Astrocyte (in vitro differentiated cells and primary cell): Measurements from ENCODE around the gene CFAP97. TPM values are rescaled to one million over a fixed set of nuclear protein-coding genes. Genes with fewer than 3 reads are reported as not detected.

ENCODE experiments used
- DNase-seq: peaks from one replicate; pipeline ENCODE4 v3.0.0-alpha.2; 2010; ENCODE audit warnings: low read depth
- FAIRE-seq: peaks from 2 replicates; lab custom pipeline; 2011; peaks lifted over from hg19 to GRCh38; lab: Jason Lieb, UNC
- H2AFZ ChIP-seq: 2 replicates; pipeline ENCODE4 v1.6.0; 2012; ENCODE audit warnings: low read depth, low read length, inconsistent platforms
- H3K27ac ChIP-seq: 2 replicates; pipeline ENCODE4 v1.5.1; 2011; ENCODE audit warnings: low read depth, low read length, inconsistent platforms
- H3K27me3 ChIP-seq: 2 replicates; pipeline ENCODE4 v1.6.0; 2011; ENCODE audit warnings: low read length, inconsistent platforms; ENCODE audit not compliant: insufficient read depth
- H3K36me3 ChIP-seq: 2 replicates; pipeline ENCODE4 v1.5.1; 2011; ENCODE audit warnings: low read length, inconsistent platforms; ENCODE audit not compliant: insufficient read depth
- H3K4me1 ChIP-seq: 2 replicates; pipeline ENCODE4 v1.5.1; 2011; ENCODE audit warnings: low read length, inconsistent platforms; ENCODE audit not compliant: insufficient read depth
- H3K4me2 ChIP-seq: 2 replicates; pipeline ENCODE4 v1.6.0; 2012; ENCODE audit warnings: low read length, inconsistent platforms
- H3K4me3 ChIP-seq: 2 replicates; pipeline ENCODE4 v1.5.1; 2011; ENCODE audit warnings: low read depth, mild to moderate bottlenecking, low read length, inconsistent platforms; ENCODE audit not compliant: insufficient read depth
- H3K79me2 ChIP-seq: 2 replicates; pipeline ENCODE4 v1.6.0; 2012; ENCODE audit warnings: mild to moderate bottlenecking, low read length, inconsistent platforms; ENCODE audit not compliant: insufficient read depth
- H3K9ac ChIP-seq: 2 replicates; pipeline ENCODE4 v1.6.0; 2012; ENCODE audit warnings: mild to moderate bottlenecking, low read length, inconsistent platforms
- H3K9me3 ChIP-seq: 2 replicates; pipeline ENCODE4 v1.5.1; 2012; ENCODE audit warnings: low read depth, mild to moderate bottlenecking, low read length, inconsistent platforms; ENCODE audit not compliant: insufficient read depth
- H4K20me1 ChIP-seq: 2 replicates; pipeline ENCODE4 v1.6.0; 2012; ENCODE audit warnings: low read length, inconsistent platforms; ENCODE audit not compliant: insufficient read depth
- H3K27ac Mint-ChIP-seq: one replicate; pipeline ENCODE4 v1.8.0; 2021; ENCODE audit warnings: mild to moderate bottlenecking, mixed read lengths; ENCODE audit not compliant: unreplicated experiment
- H3K27me3 Mint-ChIP-seq: one replicate; pipeline ENCODE4 v1.8.0; 2021; ENCODE audit warnings: low read depth, mixed read lengths; ENCODE audit not compliant: unreplicated experiment
- H3K36me3 Mint-ChIP-seq: one replicate; pipeline ENCODE4 v1.8.0; 2021; ENCODE audit warnings: low read depth, mixed read lengths; ENCODE audit not compliant: unreplicated experiment
- H3K4me1 Mint-ChIP-seq: one replicate; pipeline ENCODE4 v1.8.0; 2021; ENCODE audit warnings: low read depth, mixed read lengths; ENCODE audit not compliant: unreplicated experiment
- H3K4me3 Mint-ChIP-seq: one replicate; pipeline ENCODE4 v1.8.0; 2021; ENCODE audit warnings: mild to moderate bottlenecking, moderate library complexity, mixed read lengths; ENCODE audit not compliant: unreplicated experiment
- H3K9me3 Mint-ChIP-seq: one replicate; pipeline ENCODE4 v1.8.0; 2021; ENCODE audit warnings: mild to moderate bottlenecking, mixed read lengths; ENCODE audit not compliant: unreplicated experiment
- CTCF ChIP-seq: IDR thresholded peaks from 2 replicates; pipeline ENCODE4 v1.5.1; 2011; ENCODE audit warnings: low read depth, mild to moderate bottlenecking, inconsistent platforms, low read length, moderate library complexity; ENCODE audit not compliant: insufficient read depth
- EZH2 ChIP-seq: IDR thresholded peaks from 2 replicates; pipeline ENCODE4 v1.6.1; 2012; ENCODE audit warnings: mild to moderate bottlenecking, low read length, inconsistent platforms; ENCODE audit not compliant: insufficient read depth
- total RNA-seq: library from RNA; stranded (reverse); gene quantifications from 2 replicates; pipeline ENCODE4 v1.2.1, GENCODE V29; 2021

Gene CFAP97
- total RNA-seq, 1 donor from 2014 or later = 22.7 TPM

GRCh38 chr4:185171373-185172071, 32.3 kb downstream of the CFAP97 start:
- Mint-ChIP-seq H3K36me3 (peaks cover 15% of the 10 kb centered on the region), H3K27me3 (peaks cover 2% of the 10 kb centered on the region), H3K4me3 (no peak overlapping the region), H3K9me3 (no peaks in the 10 kb centered on the region), H3K4me1 (peaks cover 3% of the 10 kb centered on the region), H3K27ac (no peak overlapping the region)
- Histone ChIP-seq H3K79me2 (no peaks in the 10 kb centered on the region), H3K4me2 (no peak overlapping the region), H3K9ac (no peak overlapping the region), H3K36me3 (peaks cover 2% of the 10 kb centered on the region), H4K20me1 (peaks cover 8% of the 10 kb centered on the region), H3K27ac (no peak overlapping the region), H3K4me3 (no peak overlapping the region), H3K9me3 (no peaks in the 10 kb centered on the region), H3K4me1 (no peaks in the 10 kb centered on the region), H2AFZ (no peak overlapping the region), H3K27me3 (no peaks in the 10 kb centered on the region)
- DNase-seq (no peak), FAIRE-seq (no peak)
- TF ChIP-seq EZH2 = no peak
- TF ChIP-seq CTCF = no peak

DNA sequence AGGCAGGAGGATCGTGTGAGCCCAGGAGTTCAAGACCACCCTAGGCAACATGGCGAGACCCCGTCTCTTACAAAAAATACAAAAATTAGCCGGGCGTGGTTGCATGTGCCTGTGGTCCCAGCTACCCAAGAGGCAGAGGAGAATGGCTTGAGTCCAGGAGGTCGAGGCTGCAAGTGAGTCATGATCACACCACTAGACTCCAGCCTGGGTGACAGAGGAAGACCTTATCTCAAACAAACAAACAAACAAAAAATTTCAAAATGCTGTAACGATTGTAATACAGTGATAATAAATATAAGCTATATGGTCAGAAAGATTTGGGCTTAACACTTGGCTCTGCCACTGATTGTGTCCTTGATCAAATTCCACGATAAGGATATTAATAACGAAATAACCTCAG, 36.6 kb downstream of the CFAP97 start:
- Histone ChIP-seq H3K4me2 (no peak overlapping the region), H4K20me1 (peaks cover 13% of the 10 kb centered on the region), H3K4me1 (peaks cover 7% of the 10 kb centered on the region), H3K9ac (no peak overlapping the region), H3K36me3 (peaks cover under 1% of the 10 kb centered on the region), H3K27ac (no peak overlapping the region), H3K9me3 (no peaks in the 10 kb centered on the region), H3K4me3 (no peak overlapping the region), H3K79me2 (no peaks in the 10 kb centered on the region), H3K27me3 (no peaks in the 10 kb centered on the region), H2AFZ (no peak overlapping the region)
- FAIRE-seq = no peak
- Mint-ChIP-seq H3K4me3 (no peak overlapping the region), H3K36me3 (peaks cover 11% of the 10 kb centered on the region), H3K27ac (no peak overlapping the region), H3K27me3 (peaks cover 2% of the 10 kb centered on the region), H3K4me1 (peaks cover 11% of the 10 kb centered on the region), H3K9me3 (no peaks in the 10 kb centered on the region)
- DNase-seq = no peak
- no peak for TF ChIP-seq CTCF

GRCh38 chr4:185165605-185166063, 38.2 kb downstream of the CFAP97 start:
- Histone ChIP-seq H3K9ac (no peak overlapping the region), H3K4me3 (no peak overlapping the region), H4K20me1 (peaks cover 13% of the 10 kb centered on the region), H3K4me2 (peak overlapping the region; percentile 41), H3K27ac (no peak overlapping the region), H3K79me2 (no peaks in the 10 kb centered on the region), H3K4me1 (peaks cover 7% of the 10 kb centered on the region), H3K36me3 (peaks cover 13% of the 10 kb centered on the region), H2AFZ (no peak overlapping the region), H3K27me3 (no peaks in the 10 kb centered on the region), H3K9me3 (no peaks in the 10 kb centered on the region)
- H3K4me1 Mint-ChIP-seq = peaks cover 8% of the 10 kb centered on the region
- H3K9me3 Mint-ChIP-seq = no peaks in the 10 kb centered on the region
- TF ChIP-seq CTCF = no peak
- TF ChIP-seq EZH2 = no peak
- peaks cover 4% of the 10 kb centered on the region for H3K27me3 Mint-ChIP-seq
- no peak overlapping the region for H3K4me3 Mint-ChIP-seq
- FAIRE-seq = no peak
- H3K27ac Mint-ChIP-seq = no peak overlapping the region
- DNase-seq = peak; percentile 94
- H3K36me3 Mint-ChIP-seq = peaks cover 10% of the 10 kb centered on the region
